Nephron progenitor cell (in vitro differentiated cells): ENCODE measurements around the gene PNKP.

ENCODE experiments used
- DNase-seq: peaks from one replicate; pipeline ENCODE4 v3.0.0; 2021
- H3K27ac Mint-ChIP-seq: 2 replicates; pipeline ENCODE4 v1.8.0; 2021; ENCODE audit warnings: mild to moderate bottlenecking, moderate library complexity, mixed read lengths
- H3K27me3 Mint-ChIP-seq: 2 replicates; pipeline ENCODE4 v1.8.0; 2021; ENCODE audit warnings: mild to moderate bottlenecking, low read depth, mixed read lengths; ENCODE audit not compliant: poor library complexity
- H3K36me3 Mint-ChIP-seq: 2 replicates; pipeline ENCODE4 v1.8.0; 2021; ENCODE audit warnings: low read depth, mixed read lengths
- H3K4me1 Mint-ChIP-seq: 2 replicates; pipeline ENCODE4 v1.8.0; 2021; ENCODE audit warnings: mixed read lengths
- H3K4me3 Mint-ChIP-seq: 2 replicates; pipeline ENCODE4 v1.8.0; 2021; ENCODE audit warnings: mild to moderate bottlenecking, moderate library complexity, mixed read lengths
- H3K9me3 Mint-ChIP-seq: 2 replicates; pipeline ENCODE4 v1.8.0; 2021; ENCODE audit warnings: mild to moderate bottlenecking, moderate library complexity, mixed read lengths
- CTCF ChIP-seq: fragments of 200-600 bp; sonication (generic); IDR thresholded peaks from 2 replicates; pipeline ENCODE4 v1.5.0; 2021; ENCODE audit warnings: antibody characterized with exemption

Gene PNKP

GRCh38 chr19:49857061-49857837 is 10.1 kb downstream of the PNKP start:
- H3K36me3 Mint-ChIP-seq = peaks cover 21% of the 10 kb centered on the region
- no peaks in the 10 kb centered on the region for H3K9me3 Mint-ChIP-seq
- no peak for DNase-seq
- H3K4me1 Mint-ChIP-seq = peaks cover 29% of the 10 kb centered on the region
- TF ChIP-seq CTCF = no peak
- no peaks in the 10 kb centered on the region for H3K27me3 Mint-ChIP-seq
- H3K4me3 Mint-ChIP-seq = no peak overlapping the region
- peak overlapping the region; percentile 25 for H3K27ac Mint-ChIP-seq

- Mint-ChIP-seq H3K36me3 (peaks cover 23% of the 10 kb centered on the region), H3K9me3 (no peaks in the 10 kb centered on the region), H3K27me3 (no peaks in the 10 kb centered on the region), H3K4me1 (peaks cover 26% of the 10 kb centered on the region), H3K4me3 (no peak overlapping the region), H3K27ac (peak overlapping the region; percentile 79)
- no peak for TF ChIP-seq CTCF
- no peak for DNase-seq
Observed at GRCh38 chr19:49856574-49857021, 10.8 kb downstream of the PNKP start.

- H3K36me3 Mint-ChIP-seq = peaks cover 23% of the 10 kb centered on the region
- no peaks in the 10 kb centered on the region for H3K27me3 Mint-ChIP-seq
- H3K4me3 Mint-ChIP-seq = no peak overlapping the region
- no peaks in the 10 kb centered on the region for H3K9me3 Mint-ChIP-seq
- H3K27ac Mint-ChIP-seq = peak overlapping the region; percentile 91
- peaks cover 25% of the 10 kb centered on the region for H3K4me1 Mint-ChIP-seq
- TF ChIP-seq CTCF = no peak
- no peak for DNase-seq
Observed at GRCh38 chr19:49855676-49856573, 11.5 kb downstream of the PNKP start.

- Mint-ChIP-seq H3K4me1 (peaks cover 26% of the 10 kb centered on the region), H3K27ac (peak overlapping the region; percentile 91), H3K4me3 (no peak overlapping the region), H3K27me3 (no peaks in the 10 kb centered on the region), H3K9me3 (no peaks in the 10 kb centered on the region), H3K36me3 (peaks cover 24% of the 10 kb centered on the region)
- DNase-seq = no peak
- TF ChIP-seq CTCF = no peak
Observed at GRCh38 chr19:49855277-49855675, 12.1 kb downstream of the PNKP start.

GRCh38 chr19:49854378-49855263 is 12.8 kb downstream of the PNKP start:
- DNase-seq = no peak
- H3K4me1 Mint-ChIP-seq = peaks cover 29% of the 10 kb centered on the region
- H3K9me3 Mint-ChIP-seq = peaks cover 6% of the 10 kb centered on the region
- H3K4me3 Mint-ChIP-seq = no peak overlapping the region
- peaks cover 2% of the 10 kb centered on the region for H3K27me3 Mint-ChIP-seq
- no peak for TF ChIP-seq CTCF
- H3K27ac Mint-ChIP-seq = no peak overlapping the region
- H3K36me3 Mint-ChIP-seq = peaks cover 31% of the 10 kb centered on the region
